Smooth muscle cell (in vitro differentiated cells): ENCODE measurements around the gene CDC16. TPM values are rescaled to one million over a fixed set of nuclear protein-coding genes. Genes with fewer than 3 reads are reported as not detected.

ENCODE experiments used
- DNase-seq: peaks from one replicate; lab custom pipeline; 2025; ENCODE audit not compliant: unreplicated experiment; lab: John Stamatoyannopoulos, UW
- H2AFZ ChIP-seq: fragments of 200-600 bp; sonication (generic); 2 replicates; pipeline ENCODE4 v1.6.0; 2016; ENCODE audit warnings: antibody characterized with exemption, low read depth, mild to moderate bottlenecking
- H3F3A ChIP-seq: fragments of 200-600 bp; sonication (generic); 2 replicates; pipeline ENCODE4 v1.6.0; 2017; ENCODE audit warnings: antibody characterized with exemption, low read depth
- H3K27ac ChIP-seq: fragments of 200-600 bp; sonication (generic); 2 replicates; pipeline ENCODE4 v1.5.1; 2016; ENCODE audit warnings: low read depth, mild to moderate bottlenecking
- H3K27me3 ChIP-seq: fragments of 200-600 bp; sonication (generic); 2 replicates; pipeline ENCODE4 v1.6.1; 2016; ENCODE audit warnings: low read depth, mild to moderate bottlenecking
- H3K36me3 ChIP-seq: fragments of 200-600 bp; sonication (generic); 2 replicates; pipeline ENCODE4 v1.5.1; 2016; ENCODE audit warnings: low read depth
- H3K4me1 ChIP-seq: fragments of 200-600 bp; sonication (generic); 2 replicates; pipeline ENCODE4 v1.5.1; 2016; ENCODE audit warnings: low read depth
- H3K4me2 ChIP-seq: fragments of 200-600 bp; sonication (generic); 2 replicates; pipeline ENCODE4 v1.6.0; 2016; ENCODE audit warnings: mild to moderate bottlenecking
- H3K4me3 ChIP-seq: fragments of 200-600 bp; sonication (generic); 2 replicates; pipeline ENCODE4 v1.5.1; 2016; ENCODE audit warnings: mild to moderate bottlenecking
- H3K79me2 ChIP-seq: fragments of 200-600 bp; sonication (generic); 2 replicates; pipeline ENCODE4 v1.6.0; 2016; ENCODE audit warnings: low read depth, mild to moderate bottlenecking
- H3K9ac ChIP-seq: fragments of 200-600 bp; sonication (generic); 2 replicates; pipeline ENCODE4 v1.6.0; 2016; ENCODE audit warnings: low read depth
- H3K9me3 ChIP-seq: fragments of 200-600 bp; sonication (generic); replicated peaks from 2 replicates; pipeline ENCODE4 v1.5.1; 2016; ENCODE audit warnings: low read depth
- H4K20me1 ChIP-seq: fragments of 200-600 bp; sonication (generic); 2 replicates; pipeline ENCODE4 v1.6.0; 2016; ENCODE audit warnings: low read depth
- CTCF ChIP-seq: fragments of 200-600 bp; sonication (generic); IDR thresholded peaks from 2 replicates; pipeline ENCODE4 v1.5.1; 2017; ENCODE audit warnings: borderline replicate concordance, mild to moderate bottlenecking, antibody characterized with exemption; ENCODE audit not compliant: insufficient read depth, poor library complexity, severe bottlenecking
- WGBS: methylation state at CpG from one replicate; pipeline ENCODE4 v1.1.7; 2016; ENCODE audit warnings: low lambda C conversion rate; 5-methylcytosine and 5-hydroxymethylcytosine counted together
- polyA plus RNA-seq: library from polyadenylated mRNA; unstranded; fragments of >200 nt; fragmentation: Nextera tagmentation; extraction: Ambion mirVana; gene quantifications from 2 replicates; pipeline ENCODE4 v1.2.1, GENCODE V29; 2016
- total RNA-seq: library from RNA; depleted of rRNA; stranded (reverse); fragments of >200 nt; gene quantifications from 2 replicates; pipeline ENCODE4 v1.2.3, GENCODE V29; 2014

CDC16 gene
- total and polyA plus RNA-seq, 2 experiments from 2014 or later: 31.5 to 43.8 TPM

GRCh38 chr13:114303700-114304327 is 69.1 kb downstream of the CDC16 start:
- H3K9ac ChIP-seq: no peak overlapping the region
- H3F3A ChIP-seq: no peaks in the 10 kb centered on the region
- no peaks in the 10 kb centered on the region for H3K4me1 ChIP-seq
- WGBS: 94% methylated on average over 11 of the region's 11 CpGs
- H3K4me3 ChIP-seq: no peak overlapping the region
- peaks cover 10% of the 10 kb centered on the region for H3K36me3 ChIP-seq
- no peak for TF ChIP-seq CTCF
- H3K9me3 ChIP-seq: no peaks in the 10 kb centered on the region
- DNase-seq: no peak
- H4K20me1 ChIP-seq: no peaks in the 10 kb centered on the region
- H3K79me2 ChIP-seq: no peaks in the 10 kb centered on the region
- no peak overlapping the region for H3K27ac ChIP-seq
- H3K4me2 ChIP-seq: no peak overlapping the region
- no peak overlapping the region for H2AFZ ChIP-seq
- no peaks in the 10 kb centered on the region for H3K27me3 ChIP-seq

GRCh38 chr13:114304346-114305034 is 69.8 kb downstream of the CDC16 start:
- H3F3A ChIP-seq: no peaks in the 10 kb centered on the region
- H3K9me3 ChIP-seq: no peaks in the 10 kb centered on the region
- no peak overlapping the region for H3K4me3 ChIP-seq
- no peak for TF ChIP-seq CTCF
- H3K4me1 ChIP-seq: no peaks in the 10 kb centered on the region
- no peak overlapping the region for H3K27ac ChIP-seq
- no peaks in the 10 kb centered on the region for H3K27me3 ChIP-seq
- no peak for DNase-seq
- 93% methylated on average over 12 of the region's 13 CpGs for WGBS
- H4K20me1 ChIP-seq: no peaks in the 10 kb centered on the region
- no peak overlapping the region for H3K4me2 ChIP-seq
- no peak overlapping the region for H2AFZ ChIP-seq
- H3K9ac ChIP-seq: no peak overlapping the region
- peaks cover 10% of the 10 kb centered on the region for H3K36me3 ChIP-seq
- H3K79me2 ChIP-seq: no peaks in the 10 kb centered on the region

GRCh38 chr13:114309086-114309485 is 74.4 kb downstream of the CDC16 start:
- 97% methylated on average over 2 of the region's 2 CpGs for WGBS

More at GRCh38 chr13:114309086-114309485, 74.4 kb downstream of the CDC16 start:
- no peak overlapping the region for H3K9ac ChIP-seq
- H3K27me3 ChIP-seq: no peaks in the 10 kb centered on the region
- no peaks in the 10 kb centered on the region for H3F3A ChIP-seq
- TF ChIP-seq CTCF: no peak
- no peaks in the 10 kb centered on the region for H3K79me2 ChIP-seq
- H3K9me3 ChIP-seq: no peaks in the 10 kb centered on the region
- H3K4me1 ChIP-seq: no peaks in the 10 kb centered on the region
- peaks cover 4% of the 10 kb centered on the region for H3K36me3 ChIP-seq
- no peak overlapping the region for H2AFZ ChIP-seq
- no peak overlapping the region for H3K4me3 ChIP-seq
- no peak overlapping the region for H3K4me2 ChIP-seq
- H3K27ac ChIP-seq: no peak overlapping the region
- H4K20me1 ChIP-seq: no peaks in the 10 kb centered on the region
- no peak for DNase-seq
